Measurements from ENCODE around the gene PLA2G2F. TPM values are rescaled to one million over a fixed set of nuclear protein-coding genes. Genes with fewer than 3 reads are reported as not detected.

Gene PLA2G2F
- total and polyA plus RNA-seq, 2 of the 8 experiments (the other 6 are each of a cell fraction or from before 2014, with no cell fraction given): not detected

DNA sequence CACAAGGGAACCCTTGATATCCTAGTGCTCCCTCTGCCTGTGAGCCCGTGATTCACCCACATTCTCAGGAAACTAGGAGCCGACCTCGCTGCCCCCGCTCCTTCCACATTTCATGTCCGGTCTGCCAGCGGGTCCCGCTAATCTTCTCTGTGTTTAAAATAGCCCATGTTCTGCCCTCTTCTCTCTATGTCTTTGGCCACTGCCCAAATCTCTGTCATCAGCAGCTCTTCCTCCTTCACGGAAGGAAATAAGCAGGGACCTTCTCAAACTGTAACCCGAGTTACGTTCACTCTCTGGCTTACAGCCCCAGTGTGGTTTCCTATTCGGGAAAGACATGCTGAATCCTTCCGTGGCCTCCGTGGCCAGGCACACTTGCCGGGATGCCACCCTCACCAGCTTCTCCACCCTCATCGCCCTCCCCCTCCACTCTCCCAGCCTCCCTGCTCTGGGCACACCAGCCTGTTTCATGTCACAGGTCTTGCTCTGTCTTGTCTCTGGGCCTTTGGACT, 25.6 kb downstream of the PLA2G2F start:
- Histone ChIP-seq H3K27ac (ENCODE audit: low read depth, low read length) (no peak overlapping the region), H2BK20ac (ENCODE audit: low read length) (no peak overlapping the region), H3K36me3 (ENCODE audit: control insufficient read depth in 2 of 4, insufficient read depth in 4 of 4, low read length in 3 of 4) (no peaks in the 10 kb centered on the region), H3K4me3 (ENCODE audit: extremely low read depth in 1 of 4, insufficient read depth in 2 of 4, low read depth in 3 of 4, low read length in 4 of 4) (no peak overlapping the region), H2AK5ac (ENCODE audit: low read depth, low read length) (no peak overlapping the region), H4K5ac (ENCODE audit: insufficient read length, low read depth, low read length) (no peak overlapping the region), H3K23me2 (ENCODE audit: low read depth, low read length) (no peaks in the 10 kb centered on the region), H2AFZ (ENCODE audit: low read length) (no peak overlapping the region), H3K79me2 (ENCODE audit: control insufficient read depth in 1 of 2, insufficient read depth in 2 of 2, low read length in 2 of 2) (no peaks in the 10 kb centered on the region), H2BK5ac (ENCODE audit: low read depth, low read length) (no peak overlapping the region), H3K9ac (replicated peaks in 1 of 4; ENCODE audit: extremely low read depth in 1 of 4, low read depth in 3 of 4, low read length in 3 of 4) (no peak overlapping the region), H2BK120ac (replicated peaks; ENCODE audit: low read depth, low read length) (no peak overlapping the region), H4K91ac (replicated peaks; ENCODE audit: insufficient read length, low read length) (no peak overlapping the region), H2BK12ac (ENCODE audit: low read depth, low read length) (no peak overlapping the region; the same call in 1 of the 2 replicates), H3K27me3 (replicated peaks in 1 of 4; ENCODE audit: control insufficient read depth in 3 of 4, extremely low read depth in 1 of 4, insufficient read depth in 3 of 4, low read length in 3 of 4) (no peaks in the 10 kb centered on the region), H2BK15ac (ENCODE audit: low read length) (0 out of 2 replicates have a peak overlapping the region, but pooled peaks have one; percentile 23), H4K20me1 (replicated peaks in 1 of 2; ENCODE audit: control insufficient read depth in 1 of 2, insufficient read depth in 2 of 2, low read length in 2 of 2) (peaks cover 0 to 1% of the 10 kb centered on the region in 2 experiments), H3K9me3 (ENCODE audit: insufficient read depth in 2 of 2, low read depth in 1 of 2, low read length in 1 of 2) (peaks cover 11 to 16% of the 10 kb centered on the region in 2 experiments), H3K23ac (ENCODE audit: insufficient read length) (no peak overlapping the region), H4K8ac (ENCODE audit: extremely low read depth, insufficient read depth, low read length) (no peak overlapping the region), H3K79me1 (ENCODE audit: low read depth, low read length) (no peaks in the 10 kb centered on the region; the same call in 1 of the 2 replicates), H3K14ac (ENCODE audit: insufficient read length) (no peak overlapping the region), H3K56ac (replicated peaks; ENCODE audit: insufficient read length, low read depth, low read length) (no peak overlapping the region), H3K4me1 (replicated peaks in 1 of 4; ENCODE audit: control insufficient read depth in 3 of 4, insufficient read depth in 4 of 4, low read length in 3 of 4) (peaks cover 0 to 5% (median 0%) of the 10 kb centered on the region in 4 experiments; a peak in 2 of 7 replicates), H3K4ac (replicated peaks; ENCODE audit: insufficient read length, low read depth, low read length) (no peak overlapping the region), H3K4me2 (ENCODE audit: insufficient read depth in 1 of 2, low read depth in 2 of 2, low read length in 2 of 2) (no peak overlapping the region), H3K18ac (ENCODE audit: extremely low read depth, low read length) (no peak overlapping the region)
- DNase-seq (ENCODE audit: low read depth in 1 of 2, low spot score in 2 of 2) (no peak), FAIRE-seq (no peak)
- TF ChIP-seq SRF (IDR thresholded peaks at IDR 0.05; ENCODE audit: low read depth, low read length): no peak
- no peak for TF ChIP-seq CHD1 (IDR thresholded peaks at IDR 0.05; ENCODE audit: low read depth, low read length)
- TF ChIP-seq RAD21 (IDR thresholded peaks at IDR 0.05 in 1 of 2, conservative IDR thresholded peaks at IDR 0.05 in 1 of 2; ENCODE audit: low read depth in 2 of 2, low read length in 2 of 2): peak in 1 of 2 experiments; percentile 32; a peak in 2 of 4 replicates
- TF ChIP-seq, protein P1, sequence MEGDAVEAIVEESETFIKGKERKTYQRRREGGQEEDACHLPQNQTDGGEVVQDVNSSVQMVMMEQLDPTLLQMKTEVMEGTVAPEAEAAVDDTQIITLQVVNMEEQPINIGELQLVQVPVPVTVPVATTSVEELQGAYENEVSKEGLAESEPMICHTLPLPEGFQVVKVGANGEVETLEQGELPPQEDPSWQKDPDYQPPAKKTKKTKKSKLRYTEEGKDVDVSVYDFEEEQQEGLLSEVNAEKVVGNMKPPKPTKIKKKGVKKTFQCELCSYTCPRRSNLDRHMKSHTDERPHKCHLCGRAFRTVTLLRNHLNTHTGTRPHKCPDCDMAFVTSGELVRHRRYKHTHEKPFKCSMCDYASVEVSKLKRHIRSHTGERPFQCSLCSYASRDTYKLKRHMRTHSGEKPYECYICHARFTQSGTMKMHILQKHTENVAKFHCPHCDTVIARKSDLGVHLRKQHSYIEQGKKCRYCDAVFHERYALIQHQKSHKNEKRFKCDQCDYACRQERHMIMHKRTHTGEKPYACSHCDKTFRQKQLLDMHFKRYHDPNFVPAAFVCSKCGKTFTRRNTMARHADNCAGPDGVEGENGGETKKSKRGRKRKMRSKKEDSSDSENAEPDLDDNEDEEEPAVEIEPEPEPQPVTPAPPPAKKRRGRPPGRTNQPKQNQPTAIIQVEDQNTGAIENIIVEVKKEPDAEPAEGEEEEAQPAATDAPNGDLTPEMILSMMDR (IDR thresholded peaks at IDR 0.05; ENCODE audit: control extremely low read depth in 1 of 3, insufficient read depth in 1 of 3, low read depth in 1 of 3, low read length in 3 of 3): peak in 2 of 3 experiments; percentile 20 to 24; a peak in 1 of 4 replicates
- ChIA-PET CTCF (ENCODE audit: partially characterized antibody) (interaction anchor here (1.3 to 8.4 kb wide), 28 partner anchors 7 to 328 kb away, joined by 3 to 89 read pairs (median 8); partner anchors contain the start of genes PLA2G2A and PLA2G2D), POLR2A (ENCODE audit: partially characterized antibody) (no interaction called here)
- WGBS, 2 experiments (ENCODE audit: extremely low coverage in 1 of 2, insufficient coverage in 1 of 2, insufficient read length in 1 of 2, insufficient replicate concordance in 2 of 2, low coverage in 1 of 2, low lambda C conversion rate in 2 of 2, missing lambda C conversion rate in 1 of 2): 87% methylated on average over 14 of the region's 15 CpGs; no CpG with 5 or more reads in 1 of the 2 experiments
